ENCODE data around the gene PRPF40B. TPM values are rescaled to one million over a fixed set of nuclear protein-coding genes. Genes with fewer than 3 reads are reported as not detected.

PRPF40B gene
- total RNA-seq, 4 donors from 2014 or later, result 3.7 to 18.2 (median 15.5) TPM

GRCh38 chr12:49649892-49650291 is 26.5 kb downstream of the PRPF40B start:
- H3K9me3 ChIP-seq, result no peaks in the 10 kb centered on the region
- H3K27me3 ChIP-seq, result no peaks in the 10 kb centered on the region
- DNase-seq, result no peak
- no peak overlapping the region for H3K27ac ChIP-seq
- no peak for TF ChIP-seq CTCF (IDR thresholded peaks at IDR 0.05)
- TF ChIP-seq POLR2A (IDR thresholded peaks at IDR 0.05), result no peak
- no peak overlapping the region for H3K4me3 ChIP-seq
- H3K4me1 ChIP-seq, result peaks cover 0 to 10% (median 2%) of the 10 kb centered on the region in 4 donors
- peaks cover 0 to 55% (median 0%) of the 10 kb centered on the region in 3 donors for H3K36me3 ChIP-seq

DNA sequence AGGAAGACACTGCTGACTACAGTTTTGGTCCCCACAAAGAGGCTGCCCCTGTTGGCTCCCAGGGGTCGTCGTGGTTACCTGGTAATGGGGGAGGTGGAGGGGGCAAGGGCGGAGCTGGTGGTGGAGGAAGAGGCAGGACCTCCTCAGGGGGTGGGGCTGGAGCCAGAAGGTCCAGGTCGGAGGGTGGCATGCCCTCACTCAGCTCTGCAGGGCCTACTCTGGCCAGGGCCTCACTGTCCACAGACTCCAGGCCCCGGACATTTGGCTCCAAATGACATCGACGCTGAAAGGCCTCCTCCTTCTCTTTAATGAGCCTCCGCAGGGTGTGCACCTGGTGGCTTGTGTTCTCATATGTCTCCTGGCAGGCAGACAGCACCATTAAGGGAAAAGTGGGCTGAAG is 28.5 kb downstream of the PRPF40B start:
- H3K27me3 ChIP-seq, result no peaks in the 10 kb centered on the region
- DNase-seq, result no peak
- no peak overlapping the region for H3K27ac ChIP-seq
- no peaks in the 10 kb centered on the region for H3K9me3 ChIP-seq
- TF ChIP-seq POLR2A (IDR thresholded peaks at IDR 0.05), result no peak
- TF ChIP-seq CTCF (IDR thresholded peaks at IDR 0.05), result no peak
- H3K4me3 ChIP-seq, result no peak overlapping the region
- peaks cover 0 to 5% (median 0%) of the 10 kb centered on the region in 4 donors for H3K4me1 ChIP-seq
- peaks cover 0 to 59% (median 0%) of the 10 kb centered on the region in 3 donors for H3K36me3 ChIP-seq

DNA sequence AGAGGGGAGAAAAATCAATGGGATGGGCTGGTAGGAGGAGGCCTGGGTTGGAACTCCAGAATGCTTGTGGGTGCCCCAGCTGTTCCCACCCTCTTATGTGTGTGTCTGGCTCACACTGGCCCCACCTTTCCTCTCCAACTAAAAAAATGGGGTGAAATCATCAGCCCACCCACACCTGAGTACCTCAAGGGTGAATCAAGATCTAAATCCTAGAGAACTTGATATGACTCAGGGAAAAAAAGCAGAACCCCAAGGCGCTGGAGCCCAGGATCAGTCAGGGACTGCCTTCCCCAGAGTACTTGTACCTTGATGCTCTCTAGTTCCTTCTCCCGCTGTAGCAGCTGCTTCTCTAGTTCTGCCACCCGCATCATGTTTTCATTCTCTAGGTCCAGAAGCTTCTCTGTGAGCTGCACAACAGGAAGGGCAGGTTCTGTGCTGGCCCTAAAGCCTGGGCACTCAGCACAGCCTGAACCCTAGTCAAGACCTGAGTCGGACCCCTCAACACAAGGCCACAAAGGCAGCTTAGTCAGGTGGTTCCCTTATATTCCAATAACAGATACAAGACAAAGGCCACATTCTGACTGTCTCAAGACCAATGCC is 29.7 kb downstream of the PRPF40B start:
- Histone ChIP-seq H3K4me1 (peaks cover 0 to 5% (median 0%) of the 10 kb centered on the region in 4 donors), H3K4me3 (no peak overlapping the region), H3K27ac (no peak overlapping the region), H3K36me3 (peaks cover 0 to 67% (median 0%) of the 10 kb centered on the region in 3 donors), H3K27me3 (no peaks in the 10 kb centered on the region), H3K9me3 (no peaks in the 10 kb centered on the region)
- TF ChIP-seq POLR2A (IDR thresholded peaks at IDR 0.05) (no peak), CTCF (IDR thresholded peaks at IDR 0.05) (no peak)
- DNase-seq, result no peak

DNA sequence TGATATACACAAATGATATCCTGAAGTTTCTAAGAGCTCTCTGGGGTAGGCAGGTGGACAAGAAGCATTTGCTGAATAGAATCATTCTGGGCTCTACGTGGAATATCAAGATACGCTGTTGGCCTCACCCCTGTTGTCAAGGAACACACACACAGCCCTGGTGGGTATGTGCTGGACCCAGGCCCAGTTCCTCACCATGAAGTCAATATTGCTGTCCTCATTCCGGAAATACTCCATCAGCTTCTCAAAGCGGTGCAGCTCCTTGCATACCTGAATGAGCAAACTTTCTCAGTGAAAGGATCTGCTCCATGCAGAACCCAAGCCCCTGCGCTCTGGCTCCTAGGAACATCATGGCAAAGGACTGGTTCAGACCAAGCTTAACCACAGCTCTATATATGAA is 31.4 kb downstream of the PRPF40B start:
- Histone ChIP-seq H3K9me3 (no peaks in the 10 kb centered on the region), H3K4me1 (no peaks in the 10 kb centered on the region), H3K27me3 (no peaks in the 10 kb centered on the region), H3K4me3 (no peak overlapping the region), H3K36me3 (peaks cover 0 to 61% (median 0%) of the 10 kb centered on the region in 3 donors), H3K27ac (no peak overlapping the region)
- no peak for TF ChIP-seq CTCF (IDR thresholded peaks at IDR 0.05)
- no peak for TF ChIP-seq POLR2A (IDR thresholded peaks at IDR 0.05)
- DNase-seq, result no peak

GRCh38 chr12:49655595-49656236 is 32.4 kb downstream of the PRPF40B start:
- Histone ChIP-seq H3K4me1 (peaks cover 0 to 2% (median 0%) of the 10 kb centered on the region in 4 donors), H3K4me3 (no peak overlapping the region), H3K9me3 (no peaks in the 10 kb centered on the region), H3K36me3 (peaks cover 0 to 55% (median 0%) of the 10 kb centered on the region in 3 donors), H3K27ac (no peak overlapping the region), H3K27me3 (no peaks in the 10 kb centered on the region)
- DNase-seq, result no peak
- TF ChIP-seq POLR2A (IDR thresholded peaks at IDR 0.05) (no peak), CTCF (IDR thresholded peaks at IDR 0.05) (no peak)
